ENCODE results near the gene PLD1. TPM values are rescaled to one million over a fixed set of nuclear protein-coding genes. Genes with fewer than 3 reads are reported as not detected.

PLD1 gene
- total RNA-seq, 1 experiment from 2014 or later = 5.3 TPM

DNA sequence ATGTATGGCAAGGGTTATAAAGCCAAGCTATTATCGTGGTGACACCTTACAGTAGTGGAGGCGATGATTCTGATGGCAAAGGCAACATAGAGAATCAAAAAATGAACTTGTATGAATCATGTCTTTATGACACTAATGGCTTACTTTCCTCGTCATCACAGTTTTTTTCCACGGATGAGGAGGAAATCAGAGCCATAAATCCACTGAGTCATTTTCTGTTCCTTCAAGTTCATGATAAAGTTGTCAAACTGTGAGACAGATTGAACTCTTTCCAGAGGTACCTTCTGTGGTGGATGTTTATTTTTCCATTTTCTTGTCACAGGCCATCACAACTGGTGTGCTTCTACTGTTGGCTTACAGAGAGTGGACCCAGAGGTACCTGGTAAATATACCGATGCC, 41.4 kb upstream of the PLD1 start:
- ChIA-PET CTCF (no interaction called here), POLR2A (no interaction called here)
- Mint-ChIP-seq H3K4me3 (ENCODE audit: unreplicated experiment) (no peak overlapping the region), H3K27me3 (ENCODE audit: insufficient read depth, unreplicated experiment) (no peaks in the 10 kb centered on the region), H3K4me1 (ENCODE audit: low read depth, unreplicated experiment) (peaks cover 8% of the 10 kb centered on the region), H3K36me3 (ENCODE audit: insufficient read depth, unreplicated experiment) (no peaks in the 10 kb centered on the region), H3K9me3 (ENCODE audit: unreplicated experiment) (peaks cover 17% of the 10 kb centered on the region), H3K27ac (ENCODE audit: unreplicated experiment) (no peak overlapping the region)
- no peak overlapping the region for H3K4me3 ChIP-seq (ENCODE audit: low read depth, low read length)
- TF ChIP-seq, protein P1, sequence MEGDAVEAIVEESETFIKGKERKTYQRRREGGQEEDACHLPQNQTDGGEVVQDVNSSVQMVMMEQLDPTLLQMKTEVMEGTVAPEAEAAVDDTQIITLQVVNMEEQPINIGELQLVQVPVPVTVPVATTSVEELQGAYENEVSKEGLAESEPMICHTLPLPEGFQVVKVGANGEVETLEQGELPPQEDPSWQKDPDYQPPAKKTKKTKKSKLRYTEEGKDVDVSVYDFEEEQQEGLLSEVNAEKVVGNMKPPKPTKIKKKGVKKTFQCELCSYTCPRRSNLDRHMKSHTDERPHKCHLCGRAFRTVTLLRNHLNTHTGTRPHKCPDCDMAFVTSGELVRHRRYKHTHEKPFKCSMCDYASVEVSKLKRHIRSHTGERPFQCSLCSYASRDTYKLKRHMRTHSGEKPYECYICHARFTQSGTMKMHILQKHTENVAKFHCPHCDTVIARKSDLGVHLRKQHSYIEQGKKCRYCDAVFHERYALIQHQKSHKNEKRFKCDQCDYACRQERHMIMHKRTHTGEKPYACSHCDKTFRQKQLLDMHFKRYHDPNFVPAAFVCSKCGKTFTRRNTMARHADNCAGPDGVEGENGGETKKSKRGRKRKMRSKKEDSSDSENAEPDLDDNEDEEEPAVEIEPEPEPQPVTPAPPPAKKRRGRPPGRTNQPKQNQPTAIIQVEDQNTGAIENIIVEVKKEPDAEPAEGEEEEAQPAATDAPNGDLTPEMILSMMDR (IDR thresholded peaks at IDR 0.05; ENCODE audit: insufficient read depth in 1 of 2, low read depth in 1 of 2, low read length in 1 of 2, severe bottlenecking in 1 of 2, unreplicated experiment in 1 of 2) = no peak
- no peaks in the 10 kb centered on the region for H3K36me3 ChIP-seq (ENCODE audit: control insufficient read depth, insufficient read depth, low read length)
- H3K27me3 ChIP-seq (replicated peaks; ENCODE audit: control insufficient read depth, insufficient read depth, low read length) = no peaks in the 10 kb centered on the region
- intact Hi-C loops (cut with micrococcal nuclease; ENCODE audit: unreplicated experiment) = no loop called here
- no peaks in the 10 kb centered on the region for H3K4me1 ChIP-seq
- no peak for DNase-seq
- H3K9me3 ChIP-seq = peaks cover 26% of the 10 kb centered on the region
- no TSS peak for BruUV-seq (replicated peaks)

DNA sequence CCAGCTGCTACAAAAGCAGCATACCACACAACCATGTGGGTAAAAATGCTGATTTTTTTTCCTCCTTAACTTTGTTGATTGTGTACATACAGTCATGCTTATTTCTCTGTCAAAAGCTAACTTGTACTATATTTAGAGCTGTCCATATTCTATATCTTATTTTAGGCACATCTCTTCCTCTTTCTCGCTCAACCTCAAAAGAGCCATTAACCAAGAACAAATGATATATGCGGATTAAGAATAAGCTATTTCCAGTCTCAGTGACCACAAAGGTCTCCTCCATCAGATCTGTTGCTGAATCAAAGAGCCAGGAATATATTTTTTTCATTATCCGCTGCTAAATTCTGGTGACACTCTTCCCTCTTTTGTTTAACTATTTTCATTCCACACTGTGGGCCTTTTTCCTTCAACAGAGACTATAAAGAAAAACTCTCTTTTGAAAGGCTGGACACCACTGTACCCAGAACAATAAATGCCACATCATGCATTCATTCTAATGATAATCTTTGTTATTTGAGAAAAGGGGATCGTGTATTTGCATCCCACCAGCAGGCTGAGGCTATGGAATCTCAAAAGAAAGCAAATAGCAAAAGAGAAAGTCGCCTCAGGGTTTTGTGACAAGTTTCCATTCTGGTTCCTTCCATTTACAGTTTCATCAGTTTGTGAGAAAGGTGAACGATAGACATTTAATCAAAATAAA, 40.8 kb upstream of the PLD1 start:
- peaks cover 26% of the 10 kb centered on the region for H3K9me3 ChIP-seq
- Mint-ChIP-seq H3K4me3 (ENCODE audit: unreplicated experiment) (no peak overlapping the region), H3K9me3 (ENCODE audit: unreplicated experiment) (peaks cover 22% of the 10 kb centered on the region), H3K27ac (ENCODE audit: unreplicated experiment) (peak overlapping the region; percentile 44), H3K4me1 (ENCODE audit: low read depth, unreplicated experiment) (peaks cover 11% of the 10 kb centered on the region), H3K27me3 (ENCODE audit: insufficient read depth, unreplicated experiment) (no peaks in the 10 kb centered on the region), H3K36me3 (ENCODE audit: insufficient read depth, unreplicated experiment) (no peaks in the 10 kb centered on the region)
- no peaks in the 10 kb centered on the region for H3K27me3 ChIP-seq (replicated peaks; ENCODE audit: control insufficient read depth, insufficient read depth, low read length)
- no peaks in the 10 kb centered on the region for H3K4me1 ChIP-seq
- no peaks in the 10 kb centered on the region for H3K36me3 ChIP-seq (ENCODE audit: control insufficient read depth, insufficient read depth, low read length)
- intact Hi-C loops (cut with micrococcal nuclease; ENCODE audit: unreplicated experiment) = no loop called here
- no peak overlapping the region for H3K4me3 ChIP-seq (ENCODE audit: low read depth, low read length)
- CTCF ChIA-PET = no interaction called here
- no peak for DNase-seq
- POLR2A ChIA-PET = no interaction called here
- no TSS peak for BruUV-seq (replicated peaks)
- TF ChIP-seq, protein P1 (IDR thresholded peaks at IDR 0.05; ENCODE audit: insufficient read depth in 1 of 2, low read depth in 1 of 2, low read length in 1 of 2, severe bottlenecking in 1 of 2, unreplicated experiment in 1 of 2) = no peak

DNA sequence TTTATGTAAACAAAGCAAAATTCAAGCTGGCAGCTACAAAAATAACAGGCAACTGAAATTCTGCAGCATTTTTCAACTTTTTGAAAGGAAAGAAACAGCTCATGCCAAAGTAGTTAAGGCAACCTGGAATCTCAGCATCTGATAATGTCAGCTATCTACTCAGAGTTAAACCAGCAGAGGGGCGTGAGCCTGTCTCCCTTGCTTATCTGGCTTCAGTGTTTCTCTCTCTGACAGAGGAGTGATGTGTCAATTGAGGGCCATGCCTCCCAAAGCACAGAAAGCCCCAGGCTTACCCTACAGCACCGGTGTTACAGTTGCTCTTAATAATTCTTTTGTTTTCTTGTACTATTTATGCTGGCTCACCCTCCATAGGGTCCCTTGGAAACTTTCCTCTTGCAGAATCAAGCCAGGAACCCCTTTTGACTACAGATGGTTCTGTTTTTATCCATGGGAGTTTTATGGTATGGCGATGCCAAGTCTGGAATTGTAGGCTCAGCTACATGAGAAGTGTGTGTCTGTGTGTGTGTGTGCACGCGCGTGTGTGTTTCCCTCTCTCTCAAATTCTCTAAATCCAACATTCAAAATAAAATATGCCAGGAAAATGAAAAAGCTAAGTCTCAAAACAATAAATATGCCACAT, 40.2 kb upstream of the PLD1 start:
- peaks cover 2% of the 10 kb centered on the region for H3K4me1 ChIP-seq
- Mint-ChIP-seq H3K27me3 (ENCODE audit: insufficient read depth, unreplicated experiment) (no peaks in the 10 kb centered on the region), H3K36me3 (ENCODE audit: insufficient read depth, unreplicated experiment) (no peaks in the 10 kb centered on the region), H3K4me1 (ENCODE audit: low read depth, unreplicated experiment) (peaks cover 17% of the 10 kb centered on the region), H3K27ac (ENCODE audit: unreplicated experiment) (peak overlapping the region; percentile 44), H3K9me3 (ENCODE audit: unreplicated experiment) (peaks cover 29% of the 10 kb centered on the region), H3K4me3 (ENCODE audit: unreplicated experiment) (no peak overlapping the region)
- H3K36me3 ChIP-seq (ENCODE audit: control insufficient read depth, insufficient read depth, low read length) = no peaks in the 10 kb centered on the region
- POLR2A ChIA-PET = no interaction called here
- no peak overlapping the region for H3K4me3 ChIP-seq (ENCODE audit: low read depth, low read length)
- CTCF ChIA-PET = no interaction called here
- TF ChIP-seq, protein P1 (IDR thresholded peaks at IDR 0.05; ENCODE audit: insufficient read depth in 1 of 2, low read depth in 1 of 2, low read length in 1 of 2, severe bottlenecking in 1 of 2, unreplicated experiment in 1 of 2) = no peak
- H3K9me3 ChIP-seq = peaks cover 22% of the 10 kb centered on the region
- DNase-seq = no peak
- no peaks in the 10 kb centered on the region for H3K27me3 ChIP-seq (replicated peaks; ENCODE audit: control insufficient read depth, insufficient read depth, low read length)
- intact Hi-C loops (cut with micrococcal nuclease; ENCODE audit: unreplicated experiment) = no loop called here
- no TSS peak for BruUV-seq (replicated peaks)

All from Caco-2 (cell line).